H1 (cell line): ENCODE results near the gene CELSR1. TPM values are rescaled to one million over a fixed set of nuclear protein-coding genes. Genes with fewer than 3 reads are reported as not detected.
A peak's percentile ranks its signal among the peaks of the same experiment; 100 is the strongest.

Source experiments
- CTCF ChIA-PET: fragments of 300-600 bp; sonication (Branson Sonifier 250); formaldehyde crosslinking; loops from one replicate; lab custom pipeline; 2021; ENCODE audit not compliant: partially characterized antibody; lab: Charles Lee
- POLR2A ChIA-PET: fragments of 300-600 bp; sonication (Branson Sonifier 250); formaldehyde crosslinking; loops from one replicate; lab custom pipeline; 2021; ENCODE audit warnings: inconsistent platforms; ENCODE audit not compliant: partially characterized antibody; lab: Charles Lee
- DNase-seq, 2 experiments: peaks; one replicate each; pipeline versions ENCODE4 v3.0.0 to v3.0.0-alpha.2; 2010 to 2022; ENCODE audit warnings: low spot score in 2 of 2, low read depth in 1 of 2, mixed read lengths in 1 of 2
- FAIRE-seq: peaks from 2 replicates; lab custom pipeline; 2011; peaks lifted over from hg19 to GRCh38; lab: Jason Lieb, UNC
- H2AFZ ChIP-seq: 2 replicates; pipeline ENCODE4 v1.8.1; 2012; ENCODE audit warnings: low read length, inconsistent platforms
- H2AK5ac ChIP-seq: 2 replicates; pipeline ENCODE4 v1.6.1; 2013; ENCODE audit warnings: low read depth, low read length
- H2BK120ac ChIP-seq: replicated peaks from 2 replicates; pipeline ENCODE3; 2013; ENCODE audit warnings: low read depth, low read length, inconsistent platforms
- H2BK12ac ChIP-seq: 2 replicates; pipeline ENCODE4 v1.6.1; 2013; ENCODE audit warnings: low read depth, low read length
- H2BK15ac ChIP-seq: 2 replicates; pipeline ENCODE4 v1.6.1; 2013; ENCODE audit warnings: low read length
- H2BK20ac ChIP-seq: 2 replicates; pipeline ENCODE4 v1.6.1; 2013; ENCODE audit warnings: low read length
- H2BK5ac ChIP-seq: 2 replicates; pipeline ENCODE4 v1.6.1; 2013; ENCODE audit warnings: low read depth, low read length
- H3K14ac ChIP-seq: 2 replicates; pipeline ENCODE4 v1.6.1; 2013; ENCODE audit warnings: inconsistent platforms; ENCODE audit not compliant: insufficient read length
- H3K18ac ChIP-seq: 2 replicates; pipeline ENCODE4 v1.6.1; 2013; ENCODE audit warnings: low read length; ENCODE audit errors: extremely low read depth
- H3K23ac ChIP-seq: 2 replicates; pipeline ENCODE4 v1.6.1; 2013; ENCODE audit warnings: inconsistent platforms; ENCODE audit not compliant: insufficient read length
- H3K23me2 ChIP-seq: 2 replicates; pipeline ENCODE4 v1.6.1; 2013; ENCODE audit warnings: low read depth, low read length
- H3K27ac ChIP-seq: 2 replicates; pipeline ENCODE4 v1.6.1; 2011; ENCODE audit warnings: low read depth, low read length, inconsistent platforms
- H3K27me3 ChIP-seq, 4 experiments: replicated peaks in 1 of 4; 1 replicate in 1 of 4; 2 replicates in 3 of 4; pipeline versions ENCODE4 v1.6.1 to v1.8.1; 2011 to 2013; ENCODE audit warnings: low read length in 3 of 4, mild to moderate bottlenecking in 3 of 4, inconsistent platforms in 2 of 4, mixed read lengths in 2 of 4, moderate library complexity in 1 of 4; ENCODE audit not compliant: control insufficient read depth in 3 of 4, insufficient read depth in 3 of 4; ENCODE audit errors: extremely low read depth in 1 of 4
- H3K36me3 ChIP-seq, 4 experiments: 2 replicates each; pipeline versions ENCODE4 v1.6.1 to v1.8.1; 2011 to 2013; ENCODE audit warnings: mild to moderate bottlenecking in 4 of 4, low read length in 3 of 4, moderate library complexity in 2 of 4, control low read depth in 1 of 4, inconsistent platforms in 1 of 4; ENCODE audit not compliant: insufficient read depth in 4 of 4, control insufficient read depth in 2 of 4
- H3K4ac ChIP-seq: replicated peaks from 2 replicates; pipeline ENCODE3; 2013; ENCODE audit warnings: low read length, low read depth, mixed read lengths, inconsistent platforms; ENCODE audit not compliant: insufficient read length
- H3K4me1 ChIP-seq, 4 experiments: replicated peaks in 1 of 4; 1 replicate in 1 of 4; 2 replicates in 3 of 4; pipeline versions ENCODE4 v1.6.1 to v1.8.1; 2011 to 2013; ENCODE audit warnings: low read length in 3 of 4, inconsistent platforms in 2 of 4, mixed read lengths in 1 of 4; ENCODE audit not compliant: insufficient read depth in 4 of 4, control insufficient read depth in 3 of 4
- H3K4me2 ChIP-seq, 2 experiments: 2 replicates each; pipeline versions ENCODE4 v1.6.1 to v1.8.1; 2011 to 2013; ENCODE audit warnings: low read depth in 2 of 2, low read length in 2 of 2, control low read depth in 1 of 2, inconsistent platforms in 1 of 2, mild to moderate bottlenecking in 1 of 2; ENCODE audit not compliant: insufficient read depth in 1 of 2
- H3K4me3 ChIP-seq, 4 experiments: fragments of 200-600, 300-600 bp in 1 of 4; sonication (generic), shearing (Covaris generic), sonication (Bioruptor Twin) in 1 of 4; 2 replicates each; pipeline versions ENCODE4 v1.5.1 to v1.8.1; 2011 to 2016; ENCODE audit warnings: low read length in 4 of 4, low read depth in 3 of 4, control low read depth in 2 of 4, inconsistent platforms in 2 of 4, mild to moderate bottlenecking in 2 of 4, mixed read lengths in 1 of 4, moderate library complexity in 1 of 4; ENCODE audit not compliant: insufficient read depth in 2 of 4; ENCODE audit errors: extremely low read depth in 1 of 4
- H3K56ac ChIP-seq: replicated peaks from 2 replicates; pipeline ENCODE3; 2013; ENCODE audit warnings: low read depth, mild to moderate bottlenecking, mixed read lengths, low read length, inconsistent platforms; ENCODE audit not compliant: insufficient read length
- H3K79me1 ChIP-seq: 2 replicates; pipeline ENCODE4 v1.6.1; 2013; ENCODE audit warnings: low read depth, low read length, control low read depth
- H3K79me2 ChIP-seq, 2 experiments: 2 replicates each; pipeline versions ENCODE4 v1.6.1 to v1.8.1; 2012 to 2013; ENCODE audit warnings: low read length in 2 of 2, mild to moderate bottlenecking in 2 of 2, inconsistent platforms in 1 of 2; ENCODE audit not compliant: insufficient read depth in 2 of 2, control insufficient read depth in 1 of 2
- H3K9ac ChIP-seq, 4 experiments: replicated peaks in 1 of 4; 1 replicate in 1 of 4; 2 replicates in 3 of 4; pipeline versions ENCODE4 v1.6.1 to v1.8.1; 2011 to 2013; ENCODE audit warnings: low read depth in 3 of 4, low read length in 3 of 4, control low read depth in 2 of 4, mild to moderate bottlenecking in 2 of 4, moderate library complexity in 2 of 4, inconsistent platforms in 1 of 4; ENCODE audit errors: extremely low read depth in 1 of 4
- H3K9me3 ChIP-seq, 2 experiments: 2 replicates each; pipeline versions ENCODE4 v1.6.1 to v1.8.1; 2012 to 2013; ENCODE audit warnings: mild to moderate bottlenecking in 2 of 2, moderate library complexity in 2 of 2, control low read depth in 1 of 2, inconsistent platforms in 1 of 2, low read depth in 1 of 2, low read length in 1 of 2, mixed read lengths in 1 of 2; ENCODE audit not compliant: insufficient read depth in 2 of 2
- H4K20me1 ChIP-seq, 2 experiments: replicated peaks in 1 of 2; 2 replicates each; pipeline versions ENCODE3 to v1.8.1; 2011 to 2013; ENCODE audit warnings: inconsistent platforms in 2 of 2, low read length in 2 of 2, mild to moderate bottlenecking in 1 of 2; ENCODE audit not compliant: insufficient read depth in 2 of 2, control insufficient read depth in 1 of 2
- H4K5ac ChIP-seq: 2 replicates; pipeline ENCODE4 v1.6.1; 2013; ENCODE audit warnings: low read length, low read depth, mixed read lengths, inconsistent platforms; ENCODE audit not compliant: insufficient read length
- H4K8ac ChIP-seq: 2 replicates; pipeline ENCODE4 v1.8.0; 2013; ENCODE audit warnings: mild to moderate bottlenecking, moderate library complexity, low read length, inconsistent platforms; ENCODE audit not compliant: insufficient read depth; ENCODE audit errors: extremely low read depth
- H4K91ac ChIP-seq: replicated peaks from 2 replicates; pipeline ENCODE3; 2013; ENCODE audit warnings: low read length, mixed read lengths, inconsistent platforms; ENCODE audit not compliant: insufficient read length
- ASH2L ChIP-seq: fragments of 200-600, 300-600 bp; sonication (generic); IDR thresholded peaks from one replicate; pipeline ENCODE4 v1.7.1; 2017; ENCODE audit warnings: low read length
- BACH1 ChIP-seq: IDR thresholded peaks from 2 replicates; pipeline ENCODE4 v1.6.1; 2012; ENCODE audit warnings: low read length, improper control_type of control experiment
- RFX5 ChIP-seq: IDR thresholded peaks from 2 replicates; pipeline ENCODE4 v1.6.1; 2011; ENCODE audit warnings: low read depth, low read length, improper control_type of control experiment, borderline replicate concordance
- SIX5 ChIP-seq: IDR thresholded peaks from 2 replicates; pipeline ENCODE4 v1.6.1; 2011; ENCODE audit warnings: mild to moderate bottlenecking, low read depth, low read length
- TAF1 ChIP-seq: IDR thresholded peaks from 2 replicates; pipeline ENCODE4 v1.6.1; 2011; ENCODE audit warnings: mild to moderate bottlenecking, low read depth, low read length
- ZNF274 ChIP-seq: IDR thresholded peaks from 2 replicates; pipeline ENCODE4 v1.7.0; 2012; ENCODE audit warnings: low read length, borderline replicate concordance; ENCODE audit errors: extremely low read depth
- WGBS, 2 experiments: shearing (Covaris generic) in 1 of 2; methylation state at CpG; one replicate each; pipeline versions ENCODE4 v1.1.6 to v1.1.7; 2013 to 2015; ENCODE audit warnings: low lambda C conversion rate in 2 of 2, mixed read lengths in 2 of 2, inconsistent platforms in 1 of 2, low coverage in 1 of 2, missing lambda C conversion rate in 1 of 2; ENCODE audit not compliant: insufficient replicate concordance in 2 of 2, insufficient coverage in 1 of 2, insufficient read length in 1 of 2; ENCODE audit errors: extremely low coverage in 1 of 2, missing lambda C conversion rate in 1 of 2; 5-methylcytosine and 5-hydroxymethylcytosine counted together
- polyA plus RNA-seq, 7 experiments: library from polyadenylated mRNA; depleted of rRNA in 3 of 7; stranded (reverse) in 5 of 7; unstranded in 2 of 7; fragments of >200 nt in 5 of 7; fragments of 200-250 nt in 2 of 7; gene quantifications; 1 replicate in 5 of 7; 2 replicates in 1 of 7; 4 replicates in 1 of 7; pipeline versions ENCODE4 v1.2.1 to v1.2.3, GENCODE V29; 2011 to 2013; ENCODE audit warnings: missing spikeins in 2 of 7, mixed read lengths in 2 of 7
- total RNA-seq: library from RNA; stranded (reverse); fragmentation: NEBNext Ultra II Directional; extraction: Animal tissue kit (Norgen Biotek cat#: 25700); gene quantifications from 2 replicates; pipeline ENCODE4 v1.2.1, GENCODE V29; 2021
- TF ChIP-seq, protein P1 (sequence below): IDR thresholded peaks from 2 replicates; pipeline ENCODE4 v1.6.1; 2012; ENCODE audit warnings: inconsistent platforms
- TF ChIP-seq, protein P2 (sequence below): IDR thresholded peaks from 2 replicates; pipeline ENCODE4 v1.6.1; 2012; ENCODE audit warnings: inconsistent platforms
- TF ChIP-seq, protein P3 (sequence below): IDR thresholded peaks from 2 replicates; pipeline ENCODE4 v1.6.1; 2011; ENCODE audit warnings: low read depth, mild to moderate bottlenecking, low read length; ENCODE audit not compliant: insufficient read depth

Gene CELSR1
- total and polyA plus RNA-seq, 2 of the 8 experiments (the other 6 are each of a cell fraction or from before 2014, with no cell fraction given): 9.0 to 12.4 TPM

DNA sequence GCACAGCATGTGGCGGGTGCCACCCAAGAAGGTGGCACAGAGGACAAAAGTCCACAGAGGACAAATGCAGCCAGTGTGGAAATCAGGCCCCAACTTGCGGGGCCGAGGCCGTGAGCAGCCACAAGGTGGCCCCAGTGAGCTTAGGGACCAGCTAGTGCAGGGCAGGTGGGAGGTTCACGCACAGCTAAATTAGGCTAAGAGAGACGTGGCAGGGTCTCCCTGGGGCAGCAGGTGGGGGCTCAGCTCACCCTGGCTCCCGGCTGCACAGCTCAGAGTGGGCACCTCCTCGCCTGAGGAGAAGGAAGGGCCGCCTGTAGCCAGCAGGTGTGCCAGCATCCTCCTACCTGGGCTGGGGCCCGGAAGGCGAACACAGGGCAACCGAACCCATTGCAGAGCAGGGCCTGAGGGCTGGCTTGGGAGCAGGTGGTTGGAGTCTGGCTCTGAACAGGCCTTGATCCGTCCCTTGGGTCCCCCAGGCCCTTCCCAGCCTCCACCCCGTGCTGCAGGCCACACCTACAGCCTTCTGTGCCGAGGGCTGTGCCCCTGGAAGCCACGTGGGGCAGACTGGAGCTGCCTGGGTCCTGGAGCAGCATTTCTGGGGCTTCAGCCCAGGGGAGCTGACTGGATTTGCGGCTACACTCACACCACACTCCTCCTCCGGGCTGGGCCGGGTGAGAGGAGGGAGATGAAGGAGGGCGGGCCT is 26.1 kb upstream of the CELSR1 start:
- ChIA-PET POLR2A (interaction anchor here (0.8 to 2.0 kb wide), 5 partner anchors 13 to 119 kb away, joined by 3 to 11 read pairs (median 4); partner anchors contain the start of gene CELSR1), CTCF (interaction anchor here (0.5 to 4.4 kb wide), 76 partner anchors 8 to 1618 kb away, joined by 3 to 33 read pairs (median 4); partner anchors contain the start of genes CELSR1 and TBC1D22A)
- WGBS, 2 experiments: 21% methylated on average over 14 of the region's 20 CpGs; no CpG with 5 or more reads in 1 of the 2 experiments
- peak overlapping the region; percentile 60; the same call in 1 of the 2 replicates for H2AFZ ChIP-seq
- no peaks in the 10 kb centered on the region for H3K79me2 ChIP-seq
- H3K27ac ChIP-seq: peak overlapping the region; percentile 26; the same call in 1 of the 2 replicates
- H3K36me3 ChIP-seq: no peaks in the 10 kb centered on the region
- DNase-seq: peak in 1 of 2 experiments; percentile 91
- H3K27me3 ChIP-seq: no peaks in the 10 kb centered on the region
- no peak overlapping the region for H3K14ac ChIP-seq
- no peaks in the 10 kb centered on the region for H4K20me1 ChIP-seq
- no peak overlapping the region for H3K23ac ChIP-seq
- H4K5ac ChIP-seq: peak overlapping the region; percentile 67
- H3K4me3 ChIP-seq: 0 out of 8 replicates have a peak overlapping the region, but pooled peaks of 1 of the 4 experiments have one; percentile 18
- no peaks in the 10 kb centered on the region for H3K79me1 ChIP-seq
- H2BK120ac ChIP-seq: no peak overlapping the region
- peak overlapping the region; percentile 6 for H4K91ac ChIP-seq
- H2BK5ac ChIP-seq: no peak overlapping the region
- H4K8ac ChIP-seq: peak overlapping the region; percentile 82
- H3K9me3 ChIP-seq: no peaks in the 10 kb centered on the region
- H2BK15ac ChIP-seq: peak overlapping the region; percentile 31; the same call in 1 of the 2 replicates
- H3K4me1 ChIP-seq: peaks cover 0 to 11% (median 7%) of the 10 kb centered on the region in 4 experiments; a peak in 6 of 7 replicates
- peak overlapping the region; percentile 75 for H3K4ac ChIP-seq
- no peak overlapping the region for H2BK20ac ChIP-seq
- H2AK5ac ChIP-seq: no peak overlapping the region
- peak overlapping the region; percentile 66; the same call in 1 of the 2 replicates for H3K18ac ChIP-seq
- no peak overlapping the region for H3K9ac ChIP-seq
- H2BK12ac ChIP-seq: peak overlapping the region; percentile 70; the same call in 1 of the 2 replicates
- peak overlapping the region; percentile 3 to 61; a peak in 3 of 4 replicates for H3K4me2 ChIP-seq
- peaks cover 11% of the 10 kb centered on the region; the same call in 1 of the 2 replicates for H3K23me2 ChIP-seq
- H3K56ac ChIP-seq: no peak overlapping the region
- no peak for FAIRE-seq
- TF ChIP-seq, protein P1, sequence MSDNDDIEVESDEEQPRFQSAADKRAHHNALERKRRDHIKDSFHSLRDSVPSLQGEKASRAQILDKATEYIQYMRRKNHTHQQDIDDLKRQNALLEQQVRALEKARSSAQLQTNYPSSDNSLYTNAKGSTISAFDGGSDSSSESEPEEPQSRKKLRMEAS: peak; percentile 70; the same call in 1 of the 2 replicates
- no peak for TF ChIP-seq RFX5
- peak; percentile 73; the same call in 1 of the 2 replicates for TF ChIP-seq BACH1
- no peak for TF ChIP-seq ASH2L
- no peak for TF ChIP-seq ZNF274
- TF ChIP-seq, protein P2, sequence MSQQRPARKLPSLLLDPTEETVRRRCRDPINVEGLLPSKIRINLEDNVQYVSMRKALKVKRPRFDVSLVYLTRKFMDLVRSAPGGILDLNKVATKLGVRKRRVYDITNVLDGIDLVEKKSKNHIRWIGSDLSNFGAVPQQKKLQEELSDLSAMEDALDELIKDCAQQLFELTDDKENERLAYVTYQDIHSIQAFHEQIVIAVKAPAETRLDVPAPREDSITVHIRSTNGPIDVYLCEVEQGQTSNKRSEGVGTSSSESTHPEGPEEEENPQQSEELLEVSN: peak; percentile 15; the same call in 1 of the 2 replicates
- TF ChIP-seq SIX5: no peak
- TF ChIP-seq, protein P3, sequence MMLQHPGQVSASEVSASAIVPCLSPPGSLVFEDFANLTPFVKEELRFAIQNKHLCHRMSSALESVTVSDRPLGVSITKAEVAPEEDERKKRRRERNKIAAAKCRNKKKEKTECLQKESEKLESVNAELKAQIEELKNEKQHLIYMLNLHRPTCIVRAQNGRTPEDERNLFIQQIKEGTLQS: 0 out of 2 replicates have a peak, but pooled peaks have one; percentile 3
- TF ChIP-seq TAF1: peak; percentile 57; the same call in 1 of the 2 replicates
